NCI-H1105 (cell line): ENCODE results near the gene WNT8B.
A peak's percentile ranks its signal among the peaks of the same experiment; 100 is the strongest.

Source experiments
- DNase-seq: peaks from one replicate; lab custom pipeline; 2025; lab: John Stamatoyannopoulos, UW

The WNT8B gene

DNA sequence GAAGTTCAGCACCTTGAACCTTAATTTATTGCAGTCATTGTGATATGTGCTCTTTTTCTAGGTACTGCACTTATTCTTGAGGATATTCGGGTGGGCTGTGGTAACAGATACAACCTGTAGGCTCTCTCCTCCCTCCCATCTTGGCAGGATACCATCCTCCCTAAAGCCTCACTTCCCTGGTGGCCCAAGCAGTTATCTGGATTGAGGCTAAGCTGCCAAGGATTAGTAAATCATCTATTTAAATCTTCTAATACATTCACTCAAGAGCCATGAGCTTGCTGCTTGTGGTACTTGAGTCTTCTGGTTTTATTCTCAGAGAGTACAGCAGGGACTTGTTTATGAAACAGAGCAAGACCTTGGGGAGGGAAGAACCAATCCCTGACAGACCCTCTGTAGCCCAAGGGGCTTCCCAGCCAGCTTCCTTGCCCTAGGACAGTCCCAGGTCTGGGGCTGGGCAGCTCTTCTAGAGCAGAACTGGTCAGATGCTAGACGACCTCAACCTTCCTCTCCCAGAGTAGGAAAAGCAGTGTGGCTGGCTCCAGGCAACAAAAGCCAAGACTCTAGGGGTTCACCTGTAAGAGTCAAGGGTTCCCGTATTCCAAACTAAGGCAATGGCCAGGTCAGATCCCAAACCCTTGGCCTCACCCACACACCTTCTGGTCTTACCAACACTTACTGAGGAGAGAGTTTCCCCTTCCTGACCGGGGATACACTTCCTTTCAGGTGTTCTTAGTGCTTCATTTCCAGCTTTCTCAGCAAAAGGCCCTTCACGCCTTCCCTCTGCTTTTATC lies 21.3 kb downstream of the WNT8B start:
- DNase-seq = no peak

DNA sequence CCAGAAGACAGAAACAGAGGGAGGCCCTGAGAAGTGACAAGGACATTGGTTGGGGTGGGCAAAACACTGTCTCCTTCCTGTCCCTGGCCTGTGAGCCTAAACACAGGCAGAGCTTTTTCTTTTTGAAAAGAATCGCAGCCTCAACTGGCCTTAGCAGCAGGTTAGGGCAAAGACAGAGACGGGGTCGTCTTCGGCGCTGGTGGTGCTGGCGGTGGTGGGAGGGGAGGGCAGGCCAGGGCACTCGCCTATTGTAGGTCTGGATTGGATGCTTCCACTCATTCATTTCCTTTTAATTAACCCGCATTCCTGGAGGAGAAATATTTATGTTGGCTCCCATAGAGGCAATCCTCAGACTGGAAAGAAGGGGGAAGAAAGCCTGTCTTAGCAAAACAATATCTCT lies 22.6 kb downstream of the WNT8B start:
- DNase-seq = no peak

DNA sequence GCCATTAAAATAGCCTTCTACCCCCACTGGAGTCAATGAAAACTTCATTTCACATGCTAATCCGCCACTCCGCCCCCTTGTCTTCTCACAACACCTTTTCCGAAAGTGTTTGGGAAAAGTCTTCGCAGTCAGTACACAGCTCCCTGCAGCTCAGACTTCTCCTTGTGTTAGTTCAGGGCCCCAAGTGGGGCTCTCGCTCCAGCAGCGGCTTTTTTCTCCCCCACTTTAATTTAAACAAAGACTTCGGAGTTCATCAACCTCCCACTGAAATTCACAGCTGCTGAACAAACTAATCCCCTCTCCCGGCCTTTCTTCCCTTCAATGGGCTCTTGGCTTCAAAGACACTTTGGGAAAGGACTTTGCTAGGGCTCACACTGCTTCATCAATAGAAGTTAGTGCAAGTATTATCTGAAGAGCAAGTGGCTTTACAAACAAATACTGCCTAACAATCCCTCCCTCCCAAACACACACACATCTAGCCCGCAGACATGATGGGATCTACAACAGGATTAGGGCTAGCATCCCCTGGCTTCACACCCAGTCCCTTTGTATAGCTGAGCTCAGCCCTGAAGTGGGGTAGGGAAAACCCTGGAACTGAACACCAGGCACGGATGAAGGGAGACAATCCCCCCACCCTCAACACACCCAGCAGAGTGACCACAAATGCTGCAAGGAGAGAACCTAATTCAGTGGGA lies 23.1 kb downstream of the WNT8B start:
- DNase-seq = no peak

DNA sequence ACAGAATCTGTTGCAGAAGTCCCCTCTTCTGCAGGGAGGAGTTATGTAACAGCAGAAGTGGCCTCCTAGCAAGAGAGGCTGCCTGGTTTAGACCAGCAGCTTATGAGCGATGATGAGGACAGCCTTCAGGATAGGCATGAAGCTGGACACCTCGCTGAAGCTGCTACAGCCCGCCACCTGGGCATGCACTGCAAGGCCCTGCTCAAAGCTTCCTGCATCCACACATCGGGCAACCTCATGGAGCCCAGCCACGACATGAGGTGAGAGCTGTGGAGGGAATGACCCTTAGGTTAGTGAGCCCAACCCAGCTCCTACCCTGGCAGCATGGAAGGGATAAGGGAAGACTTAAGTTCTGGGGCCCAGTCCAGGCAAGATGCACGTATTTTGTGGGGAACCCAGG lies 24.7 kb downstream of the WNT8B start:
- DNase-seq = no peak

DNA sequence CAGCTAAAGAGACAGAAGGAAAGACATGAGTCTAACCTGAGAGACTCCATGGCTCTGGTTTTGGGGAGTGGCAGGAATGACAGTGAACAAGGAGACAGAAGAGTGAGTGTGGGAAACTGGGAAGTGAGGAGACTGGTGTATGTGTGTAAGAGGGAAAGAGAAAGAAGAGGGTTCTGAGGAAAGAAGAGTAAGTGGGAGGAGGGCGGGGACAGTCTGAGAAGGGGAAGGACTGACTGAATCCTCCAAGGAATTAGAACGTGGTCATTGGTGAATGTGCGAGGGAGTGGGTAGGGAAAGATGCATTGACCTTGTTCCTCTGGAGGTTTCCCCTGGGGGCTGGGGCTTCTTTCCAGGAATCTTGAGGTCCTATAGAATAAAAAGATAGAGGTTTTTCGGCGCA lies 26.6 kb downstream of the WNT8B start:
- no peak for DNase-seq

DNA sequence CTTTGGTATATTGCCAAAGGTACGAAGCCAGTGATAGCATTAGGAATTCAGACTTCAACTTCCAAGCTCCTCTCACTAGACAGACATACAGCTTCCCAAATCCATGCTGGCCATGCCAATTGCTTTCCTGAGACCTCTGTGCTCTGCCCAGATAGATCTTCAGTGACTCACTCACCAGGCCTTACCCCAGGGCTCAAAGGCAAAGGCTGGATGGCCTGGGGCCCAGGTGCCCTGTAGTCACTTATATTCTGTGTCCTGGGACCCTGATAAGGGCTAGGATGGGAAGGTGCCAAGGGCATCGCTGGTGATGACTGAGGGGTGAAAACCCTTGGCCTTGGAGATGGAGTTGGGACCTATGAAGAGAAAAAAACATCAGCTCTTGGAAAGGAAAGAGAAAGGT lies 27.7 kb downstream of the WNT8B start:
- DNase-seq = no peak

DNA sequence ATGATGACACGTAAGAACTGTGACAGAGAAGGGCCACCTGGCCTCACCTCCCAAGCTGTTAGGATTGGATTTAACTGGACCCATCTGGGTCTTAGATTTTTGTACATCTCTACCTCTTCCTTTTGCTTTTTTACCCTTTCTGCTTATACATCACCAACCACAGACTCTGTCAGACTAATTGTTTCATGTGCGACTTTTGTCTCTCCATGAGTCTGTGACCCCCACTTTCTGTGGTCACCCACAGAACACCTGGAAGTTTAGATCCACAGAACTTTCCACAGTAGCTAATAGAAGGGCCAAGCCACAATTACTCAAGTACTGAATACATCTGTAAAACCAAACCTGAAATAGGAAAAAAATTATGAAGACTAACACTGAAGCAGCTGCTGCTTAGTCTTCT lies 33.8 kb downstream of the WNT8B start:
- DNase-seq = no peak

DNA sequence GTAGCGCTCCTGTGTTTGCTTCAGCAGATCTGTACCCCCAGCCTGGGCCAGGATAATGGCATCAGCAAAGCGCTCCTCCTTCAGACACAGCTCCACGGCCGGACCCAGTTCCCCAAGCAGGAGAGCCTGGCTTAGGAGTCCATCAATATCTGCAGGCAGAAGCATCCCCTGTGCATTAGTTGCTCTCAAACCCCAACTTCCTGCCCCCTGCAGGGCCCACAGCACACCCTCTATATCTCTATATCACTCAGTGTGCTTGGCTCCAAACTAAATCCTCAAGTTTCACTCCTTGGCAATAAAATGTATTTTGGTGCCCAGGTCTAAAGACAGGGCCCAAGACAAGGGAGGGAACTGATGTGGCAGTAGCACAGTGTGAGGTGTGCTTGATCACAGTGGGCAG lies 35.2 kb downstream of the WNT8B start:
- DNase-seq = no peak

DNA sequence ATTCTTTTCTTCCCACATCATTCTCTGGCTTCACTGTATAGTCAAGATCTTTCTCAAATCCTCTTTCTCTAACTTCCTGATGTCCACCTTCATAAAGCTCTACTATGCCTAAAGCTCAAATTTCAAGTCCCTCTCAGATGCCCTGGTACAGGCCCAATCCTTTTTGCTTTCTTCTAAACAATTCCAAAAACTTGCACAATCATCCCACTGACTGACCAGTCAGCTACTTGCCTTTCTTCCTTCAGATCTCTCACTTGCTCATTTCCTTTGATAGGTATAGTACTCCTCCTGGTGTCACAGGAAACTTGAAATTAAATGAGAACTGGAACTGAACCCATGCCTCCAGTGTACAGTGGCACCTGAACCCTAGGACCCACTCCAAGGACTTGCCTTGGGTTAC lies 38.6 kb downstream of the WNT8B start:
- no peak for DNase-seq

DNA sequence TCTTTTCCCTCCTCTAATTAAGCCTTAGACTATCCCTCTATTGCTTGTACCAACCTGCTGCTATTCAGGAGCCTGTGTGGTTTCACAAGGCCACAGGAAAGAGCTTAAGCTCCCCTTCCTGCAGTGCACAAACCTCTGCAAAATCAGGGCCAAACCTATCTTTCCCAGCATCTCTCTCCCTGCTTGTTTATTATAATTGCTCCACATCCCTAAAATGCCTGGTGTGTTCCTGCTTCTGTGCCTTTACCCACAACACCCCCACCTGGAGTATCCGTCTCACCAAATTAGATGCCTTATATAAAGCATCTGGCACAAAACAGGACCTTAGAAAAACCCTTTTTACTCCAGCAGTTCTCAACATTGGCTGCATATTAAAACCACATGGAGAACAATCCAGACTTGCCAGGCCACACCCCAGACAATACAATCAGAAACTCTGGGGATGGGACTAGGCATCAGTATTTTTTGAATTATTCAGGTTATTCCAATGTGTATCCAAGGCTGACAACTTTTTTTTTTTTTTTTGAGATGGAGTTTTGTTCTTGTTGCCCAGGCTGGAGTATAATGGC lies 40.2 kb downstream of the WNT8B start:
- DNase-seq = no peak

DNA sequence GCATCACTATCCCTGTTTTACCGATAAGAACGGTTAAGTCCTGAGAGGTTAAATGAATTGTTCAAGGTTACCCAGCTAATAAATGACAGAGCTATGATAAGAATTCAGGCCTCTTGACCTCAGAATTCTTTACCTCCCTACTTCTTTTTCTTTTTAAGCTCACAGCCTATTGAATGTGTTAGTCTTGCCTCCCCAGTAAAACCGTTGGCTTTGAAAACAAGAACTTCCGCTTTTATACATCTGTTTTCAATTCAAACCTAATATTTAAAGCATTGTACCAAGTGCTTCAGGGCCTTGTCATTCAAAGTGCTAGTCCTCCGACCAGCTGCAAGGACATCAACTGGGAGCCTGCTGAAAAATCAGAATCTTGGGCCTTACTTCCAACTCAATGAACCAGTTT lies 41.3 kb downstream of the WNT8B start:
- DNase-seq = no peak

DNA sequence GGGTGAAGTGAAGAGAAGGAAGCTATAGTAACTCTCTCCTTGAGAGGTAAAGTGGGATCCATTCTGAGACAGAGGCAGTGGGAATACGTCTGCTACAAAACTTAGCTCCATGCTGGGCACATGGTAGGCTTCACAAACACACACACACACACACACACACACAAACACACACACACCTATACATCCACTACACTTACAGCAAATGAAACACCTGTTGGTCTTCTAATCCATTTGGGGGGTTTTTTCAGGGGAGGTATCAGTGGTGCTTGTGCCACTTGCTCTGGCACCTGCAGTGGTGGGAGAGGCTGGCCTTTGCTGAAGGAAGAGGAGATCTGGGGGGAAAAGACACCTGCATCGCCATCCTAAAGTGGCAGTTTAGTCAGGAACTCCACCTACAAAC lies 42.4 kb downstream of the WNT8B start:
- no peak for DNase-seq

DNA sequence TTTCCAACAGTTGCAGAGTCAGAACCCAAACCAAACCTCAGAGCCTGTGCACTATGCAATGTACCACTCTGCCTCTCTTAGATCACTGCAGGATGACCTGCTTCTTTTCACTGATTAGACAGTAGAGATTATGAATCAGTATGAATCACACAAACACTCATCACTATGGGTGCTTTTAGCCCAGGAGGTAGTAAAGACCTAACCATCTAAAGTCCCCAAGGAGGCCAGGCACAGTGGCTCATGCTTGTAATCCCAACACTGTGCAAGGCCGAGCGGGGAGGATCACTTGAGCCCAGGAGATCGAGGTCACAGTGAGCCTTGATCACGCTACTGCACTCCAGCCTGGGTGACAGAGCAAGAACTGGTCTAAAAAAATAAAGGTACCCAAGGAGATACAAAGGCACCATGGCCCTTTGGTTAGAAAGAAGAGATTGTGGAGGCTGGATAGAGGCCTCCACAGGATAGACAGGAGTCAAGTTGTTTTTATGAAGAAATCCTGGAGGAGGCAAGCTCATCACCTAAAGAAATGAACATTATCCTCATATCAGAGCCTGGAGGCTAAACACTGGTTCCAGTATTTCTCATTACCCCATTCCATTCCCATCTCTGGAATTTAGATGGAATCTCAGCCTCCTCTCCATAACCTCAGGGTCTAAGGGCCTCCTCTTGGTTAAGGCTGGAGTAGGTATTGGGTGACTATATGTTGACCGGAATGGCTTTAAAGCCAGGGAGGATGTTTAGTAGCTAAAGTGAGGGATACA lies 44.0 kb downstream of the WNT8B start:
- no peak for DNase-seq

DNA sequence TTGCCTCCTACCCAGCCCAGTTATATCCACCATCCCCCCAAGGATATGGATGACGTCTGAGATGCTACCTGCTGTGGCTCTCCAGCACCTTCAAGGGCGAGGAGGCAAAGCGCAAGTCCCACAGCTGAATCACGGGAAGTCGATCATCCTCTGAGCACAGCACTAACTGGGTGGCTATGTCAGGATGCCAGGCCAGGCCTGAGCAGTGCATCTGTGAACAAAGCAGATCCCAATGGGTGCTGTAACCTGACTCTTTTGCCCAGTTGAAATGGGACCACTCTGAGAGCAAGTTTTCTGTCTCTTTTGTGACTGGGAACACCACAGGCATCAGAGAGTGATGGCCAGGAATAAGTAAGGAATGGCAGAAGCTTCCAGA lies 44.5 kb downstream of the WNT8B start:
- DNase-seq = no peak

DNA sequence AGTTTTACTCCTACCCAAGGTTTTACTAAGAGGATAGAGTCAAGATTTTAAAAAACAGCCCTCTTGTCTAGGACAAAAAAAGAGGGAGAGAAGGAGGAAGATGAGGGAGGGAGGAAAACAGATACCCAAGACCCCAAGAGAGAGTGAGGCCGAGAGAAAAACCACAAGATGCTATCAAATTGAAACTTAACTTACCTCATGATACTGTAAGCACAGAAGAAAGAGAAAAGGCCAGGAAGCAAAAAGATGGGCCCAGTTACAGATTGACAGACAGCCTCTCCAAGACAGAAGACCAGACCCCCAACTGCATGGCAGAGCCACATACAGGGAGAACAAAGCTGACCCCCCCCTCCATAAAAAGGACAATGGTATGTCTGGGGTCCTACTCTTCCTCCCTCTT lies 45.5 kb downstream of the WNT8B start:
- DNase-seq = no peak

DNA sequence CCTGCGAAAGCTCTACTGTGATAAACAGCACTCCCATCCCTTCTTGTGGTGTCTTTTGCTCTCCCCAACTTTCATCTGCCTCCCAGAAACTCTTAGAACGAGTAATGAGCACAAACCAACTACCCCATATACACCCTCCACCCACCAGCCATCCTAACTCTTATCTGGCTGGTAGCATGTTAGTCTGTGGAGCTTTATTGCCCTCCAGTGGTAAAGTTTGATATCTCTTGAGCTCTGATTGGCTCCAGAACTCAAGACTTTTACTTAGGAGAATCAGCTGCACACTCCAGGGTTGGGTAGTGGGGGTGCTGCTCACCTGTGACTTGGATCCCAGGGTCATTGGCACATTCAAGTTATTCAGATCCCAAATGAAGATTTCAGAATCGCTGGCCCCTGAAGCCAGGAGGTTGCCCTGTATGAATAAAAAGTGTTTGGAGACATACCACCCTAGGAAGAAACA lies 45.9 kb downstream of the WNT8B start:
- DNase-seq = no peak

DNA sequence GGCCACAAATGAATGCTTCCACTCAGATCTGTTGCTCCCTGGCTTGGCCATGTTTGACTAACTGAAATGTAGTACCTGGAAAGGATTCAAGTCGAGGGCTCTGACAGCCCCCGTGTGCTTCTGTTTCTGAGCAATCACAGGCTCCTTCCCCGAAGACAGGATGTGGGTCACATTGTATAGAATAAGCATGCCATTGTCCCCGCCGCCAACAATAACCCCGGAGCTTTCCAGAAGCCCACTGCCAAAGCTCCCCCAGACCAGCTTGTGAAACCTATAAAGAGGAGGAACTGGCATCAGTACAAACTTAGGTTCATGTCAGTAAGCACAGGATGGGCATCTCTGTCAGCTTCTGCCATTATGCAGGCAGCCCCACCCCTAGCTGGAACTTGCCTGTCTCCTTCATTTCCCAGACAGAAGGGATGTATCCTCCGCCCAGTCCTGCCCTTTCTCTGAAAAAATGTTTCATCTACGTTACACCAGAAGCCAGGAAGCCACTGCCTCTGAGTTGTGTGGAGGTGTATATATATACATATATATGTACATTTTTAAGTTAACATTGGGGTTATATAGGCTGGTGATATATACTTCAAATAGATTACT lies 46.5 kb downstream of the WNT8B start:
- DNase-seq = no peak

DNA sequence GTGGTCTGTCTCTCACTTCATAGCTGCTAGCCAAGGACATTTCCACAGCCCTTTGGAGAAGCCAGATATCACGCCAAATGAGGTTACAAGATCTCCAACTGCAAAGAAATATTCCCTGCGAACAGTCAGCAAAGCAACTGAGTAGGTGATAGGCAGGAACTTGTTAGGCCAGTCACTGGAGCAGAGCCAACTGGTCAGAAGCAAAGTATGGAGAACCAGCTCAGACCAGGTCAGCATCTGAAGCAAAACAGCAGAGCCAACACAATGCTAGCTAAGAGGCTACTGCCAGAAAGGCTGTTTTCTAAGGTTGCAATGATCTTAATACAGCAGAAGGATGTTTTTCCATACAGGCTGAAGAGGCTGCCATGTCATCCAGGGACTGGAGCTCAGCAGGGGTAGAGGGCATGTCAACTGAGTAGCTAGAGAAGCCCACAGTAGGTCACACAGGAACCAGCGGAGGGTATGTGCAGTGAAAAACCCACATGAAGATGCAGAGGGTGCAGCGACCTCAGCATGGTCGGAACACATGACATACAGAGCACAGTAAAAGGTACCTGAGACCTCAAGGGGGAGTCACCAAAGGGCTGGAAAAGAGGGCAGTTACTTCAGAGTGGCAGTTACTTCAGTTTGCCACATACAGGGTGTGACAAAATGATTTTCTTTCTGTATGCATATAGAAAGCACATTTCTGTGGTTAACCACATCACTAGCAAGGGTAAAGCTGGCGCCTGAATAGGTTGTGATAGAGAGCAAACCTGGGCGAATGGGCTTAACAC lies 47.9 kb downstream of the WNT8B start:
- no peak for DNase-seq

DNA sequence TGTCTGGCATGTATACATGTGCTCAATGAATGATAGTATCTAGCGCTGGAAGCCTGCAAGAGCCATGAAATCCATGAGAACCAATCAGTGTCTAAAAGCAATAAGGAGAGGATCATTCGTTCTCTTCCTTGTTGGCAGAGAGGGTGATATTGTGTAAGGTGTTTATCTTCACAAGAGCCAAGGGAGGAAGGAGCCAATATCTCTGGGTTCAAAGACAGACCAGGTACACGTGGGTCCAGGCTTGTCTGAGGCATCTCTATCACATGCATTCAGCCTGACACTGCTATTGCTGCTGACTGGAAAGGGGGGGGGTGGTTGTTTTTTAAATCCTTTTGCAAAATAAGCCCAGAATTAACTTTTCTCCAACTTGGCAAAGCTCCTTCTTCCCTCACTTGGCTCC lies 52.8 kb downstream of the WNT8B start:
- no peak for DNase-seq

DNA sequence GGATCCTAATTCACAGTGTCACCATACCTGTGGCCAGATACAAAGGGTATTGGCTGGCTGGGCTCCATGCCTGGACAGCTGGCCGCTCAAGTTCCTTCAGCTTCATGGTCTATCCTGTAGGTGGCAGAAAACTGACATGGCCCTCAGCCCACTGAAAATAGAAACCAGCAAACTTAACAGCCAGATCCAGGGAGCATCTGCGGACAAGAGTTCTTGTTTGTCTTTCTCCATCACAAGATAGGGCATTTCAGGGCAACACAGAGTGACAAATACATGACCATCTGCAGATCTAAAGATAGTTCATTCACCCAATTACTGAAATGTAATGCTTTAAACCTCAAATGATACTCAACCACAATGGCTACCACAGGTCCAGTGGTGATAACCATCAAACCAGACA lies 54.0 kb downstream of the WNT8B start:
- no peak for DNase-seq

DNA sequence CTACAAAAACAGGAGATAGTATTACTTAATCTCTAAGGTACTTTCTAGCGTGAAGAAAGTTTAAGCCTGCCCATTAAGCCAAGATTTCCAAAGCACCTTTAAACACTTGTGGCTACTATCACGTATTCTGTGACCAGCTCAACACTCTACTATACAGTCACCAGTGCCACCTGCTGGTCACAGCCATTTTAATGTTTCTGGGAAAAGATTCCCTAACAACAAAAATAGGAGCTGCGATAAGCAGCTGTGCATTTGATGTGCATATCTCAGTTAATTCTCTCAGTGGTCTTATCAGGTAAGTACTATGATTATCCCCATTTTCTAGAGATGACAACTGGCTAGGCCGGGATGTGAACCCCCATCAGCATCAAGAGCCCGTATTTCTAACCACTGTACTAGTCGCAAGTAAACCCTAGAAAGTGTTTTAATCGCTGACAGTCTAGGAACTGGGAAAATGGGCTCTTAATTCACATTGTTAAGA lies 56.0 kb downstream of the WNT8B start:
- peak; percentile 33 for DNase-seq
